Measurements from ENCODE around the gene ATXN7L3.
"Not testable (repeated sequence)": the region's sequence is repeated elsewhere in the genome, so short reads cannot be mapped to it uniquely, and the experiment has no call there.

Gene ATXN7L3

DNA sequence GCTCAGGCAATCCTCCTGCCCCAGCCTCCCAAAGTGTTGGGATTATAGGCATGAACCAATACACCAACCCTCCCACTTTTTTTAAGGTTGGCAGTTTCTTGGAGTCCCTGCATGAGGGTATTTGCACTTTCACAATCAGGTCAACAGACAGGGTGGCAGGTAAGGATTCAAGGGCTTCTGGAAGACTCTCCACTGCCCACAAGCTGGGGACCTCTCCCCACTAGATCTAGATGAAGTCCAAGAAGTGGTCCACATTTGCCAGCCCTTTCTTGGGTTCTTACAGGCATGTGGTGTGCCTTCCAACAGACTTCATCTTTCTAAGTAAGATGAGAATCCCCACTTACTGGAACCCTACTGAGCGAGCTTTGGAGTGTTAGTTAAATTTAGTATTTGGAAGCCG lies 25.3 kb downstream of the ATXN7L3 start:
- no peak for DNase-seq (ENCODE audit: low read depth, low spot score)

DNA sequence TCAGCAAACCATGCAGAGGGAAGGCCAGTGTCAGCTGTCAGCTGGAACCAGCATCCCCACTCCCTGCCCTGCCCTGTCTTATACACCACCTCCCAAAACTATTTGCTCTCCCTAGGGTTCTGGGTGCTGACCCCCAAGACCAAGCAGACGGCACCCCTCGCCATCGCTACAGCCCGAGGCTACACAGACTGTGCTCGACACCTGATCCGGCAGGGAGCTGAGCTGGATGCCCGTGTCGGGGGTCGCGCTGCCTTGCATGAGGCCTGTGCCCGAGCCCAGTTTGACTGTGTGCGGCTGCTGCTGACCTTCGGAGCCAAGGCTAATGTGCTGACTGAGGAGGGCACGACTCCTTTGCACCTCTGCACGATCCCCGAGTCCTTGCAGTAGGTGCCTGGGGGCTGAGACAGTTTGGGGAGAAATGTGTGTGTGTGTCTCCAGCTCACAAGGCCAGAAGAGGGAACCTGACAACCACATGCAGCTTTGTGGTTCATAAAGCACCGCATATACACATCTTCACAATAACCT lies 27.7 kb downstream of the ATXN7L3 start:
- no peak for DNase-seq (ENCODE audit: low read depth, low spot score)

DNA sequence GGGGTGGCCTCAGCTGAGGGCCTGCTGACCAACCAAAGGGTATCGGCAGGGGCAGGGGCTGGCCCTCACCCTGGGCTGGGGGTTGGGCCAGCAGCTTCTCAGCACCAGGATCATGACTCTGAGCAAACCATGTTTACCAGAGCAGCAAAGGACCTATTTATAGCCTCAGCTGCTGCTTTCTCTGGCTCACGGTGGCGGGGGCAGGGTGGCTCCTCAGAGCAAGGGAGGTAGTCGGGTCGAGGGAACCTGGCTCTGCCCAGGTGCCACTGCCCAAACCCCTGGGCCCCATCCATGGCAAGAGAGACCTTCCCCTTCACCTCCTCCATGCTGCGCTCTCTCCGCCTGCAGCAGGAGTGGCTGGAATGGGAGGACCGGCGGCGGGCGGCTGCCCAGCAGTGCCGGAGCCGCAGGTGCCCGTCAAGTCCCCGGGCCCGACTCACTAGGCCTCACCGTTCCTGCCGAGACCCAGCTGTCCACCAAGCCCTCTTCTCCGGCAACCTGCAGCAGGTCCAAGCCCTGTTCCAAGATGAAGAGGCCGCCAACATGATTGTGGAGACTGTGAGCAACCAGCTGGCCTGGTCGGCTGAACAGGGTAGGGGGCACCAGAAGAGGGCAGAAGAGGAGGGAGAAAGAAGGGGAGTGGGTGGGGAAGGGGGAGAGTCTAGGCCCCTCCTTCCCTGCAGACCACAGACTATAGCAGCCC lies 29.0 kb downstream of the ATXN7L3 start, which contains the start of gene ASB16:
Gene ASB16 (plus strand): TSS at position 206 of the 703 bp plus-strand sequence. CDS start 86 bp downstream, at position 292.
- DNase-seq (ENCODE audit: low read depth, low spot score): no peak

DNA sequence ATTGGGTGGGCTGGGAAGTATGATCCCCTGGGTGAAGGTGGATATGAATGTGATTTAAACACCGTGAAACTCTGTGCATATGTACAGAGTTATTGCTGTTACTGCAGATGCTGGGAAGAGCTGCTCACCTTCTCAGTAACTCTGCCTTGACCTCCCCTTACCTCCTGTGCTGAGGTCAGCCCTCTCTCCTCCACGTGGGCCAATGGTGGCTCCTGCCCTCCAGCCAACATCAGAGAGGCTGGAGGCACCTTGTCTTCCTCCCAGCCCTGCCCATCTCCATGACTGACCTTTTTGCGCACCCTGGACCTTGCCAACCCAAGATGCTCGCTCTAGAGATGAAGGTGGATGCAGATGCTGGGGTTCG lies 29.6 kb downstream of the ATXN7L3 start:
- no peak for DNase-seq (ENCODE audit: low read depth, low spot score)

DNA sequence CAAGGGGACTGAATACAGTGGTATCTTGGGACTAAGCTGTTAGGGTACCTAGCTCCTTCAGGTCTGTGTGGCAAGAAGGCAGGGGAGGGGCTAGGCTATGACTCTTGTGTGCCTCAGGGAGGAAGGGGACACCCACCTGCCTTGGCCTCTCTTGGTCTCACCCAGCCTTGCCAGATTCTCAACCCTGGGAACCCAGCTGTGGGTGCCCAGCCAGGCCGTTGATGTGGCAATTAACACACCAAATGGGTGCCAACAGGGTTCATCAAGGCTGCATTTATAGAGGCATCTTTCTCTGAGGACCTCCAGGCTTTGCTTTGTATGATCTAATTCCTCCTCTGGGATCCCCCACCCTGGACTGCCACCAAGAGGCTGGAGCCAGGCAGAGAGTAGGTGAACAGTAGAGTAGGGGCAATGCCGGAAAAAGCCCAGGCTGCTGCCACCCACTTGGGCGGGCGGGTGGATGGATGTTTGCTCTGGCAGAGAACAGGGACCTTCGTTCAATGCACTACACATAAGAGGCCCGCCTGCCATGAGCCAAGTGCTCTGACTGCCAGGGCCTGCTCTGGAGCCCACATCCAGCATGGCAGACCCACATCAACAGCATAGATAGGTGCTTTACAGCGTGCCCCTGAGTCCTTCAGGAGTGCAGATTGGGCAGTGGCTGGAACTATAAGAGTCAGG lies 32.4 kb downstream of the ATXN7L3 start:
- no peak for DNase-seq (ENCODE audit: low read depth, low spot score)

DNA sequence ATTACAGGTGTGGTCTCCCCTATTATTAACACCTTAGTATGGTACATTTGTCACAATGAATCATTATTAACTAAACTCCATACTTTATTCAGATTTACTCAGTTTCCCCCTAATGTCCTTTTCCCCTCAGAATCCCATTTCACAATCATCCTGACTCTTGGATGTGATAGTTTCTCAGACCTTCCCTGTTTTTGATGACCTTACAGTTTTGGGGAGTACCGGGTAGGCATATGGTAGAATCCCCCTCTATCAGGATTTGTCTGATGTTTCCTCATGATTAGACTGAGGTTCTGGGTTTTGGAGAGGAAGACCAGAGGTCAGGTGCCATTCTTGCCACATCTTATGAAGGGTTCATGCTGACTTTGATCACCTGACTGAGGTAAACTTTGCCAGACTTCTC lies 35.2 kb downstream of the ATXN7L3 start:
- DNase-seq (ENCODE audit: low read depth, low spot score): no peak

DNA sequence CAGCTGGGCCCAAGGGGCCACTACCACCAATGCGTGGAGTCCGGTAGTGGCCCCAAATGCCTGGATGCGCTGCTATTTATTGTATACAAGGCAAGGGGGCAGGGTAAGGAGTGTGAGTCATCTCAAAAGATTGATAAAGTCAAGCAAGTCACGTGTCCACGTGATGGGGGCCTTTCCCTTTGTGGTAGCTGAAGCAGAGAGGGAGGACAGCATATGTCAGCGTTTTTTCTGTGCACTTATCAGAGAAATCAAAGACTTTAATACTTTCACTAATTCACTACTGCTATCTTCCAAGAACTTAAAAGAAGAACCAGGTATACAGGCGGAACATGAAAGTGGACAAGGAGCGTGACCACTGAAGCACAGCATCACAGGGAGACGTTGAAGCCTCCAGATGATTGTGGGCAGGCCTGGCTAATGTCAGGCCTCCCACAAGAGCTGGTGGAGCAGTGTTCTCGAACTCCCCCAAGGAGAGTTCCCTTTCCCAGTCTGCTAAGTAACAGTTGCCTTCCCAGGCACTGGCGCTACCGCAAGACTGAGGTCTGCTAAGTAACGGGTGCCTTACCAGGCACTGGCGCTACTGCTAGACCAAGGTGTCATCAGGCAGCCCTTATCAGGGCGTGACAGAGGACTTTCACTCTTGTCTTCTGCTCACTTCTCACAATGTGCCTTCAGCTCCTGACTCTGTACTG lies 40.0 kb downstream of the ATXN7L3 start:
- no peak for DNase-seq (ENCODE audit: low read depth, low spot score)

DNA sequence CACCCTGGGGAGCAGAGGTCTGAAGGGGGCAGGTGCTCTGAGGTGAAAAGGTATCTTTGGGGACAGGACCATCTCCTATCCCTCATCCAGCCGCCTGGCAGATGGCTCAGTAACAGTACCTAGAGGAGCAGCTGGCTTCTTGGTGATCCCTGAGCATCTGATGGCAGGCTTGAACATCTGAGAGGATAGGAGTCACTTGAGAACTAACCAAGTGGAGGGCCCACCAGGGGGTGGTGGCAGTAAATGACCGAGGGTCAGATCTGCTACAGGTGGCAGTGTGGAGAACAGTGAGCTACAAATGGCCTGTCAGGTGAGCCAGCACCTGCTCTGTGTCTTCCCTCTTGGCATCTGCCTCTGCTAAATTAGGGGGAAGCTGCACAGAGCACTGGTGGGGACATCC lies 44.2 kb downstream of the ATXN7L3 start:
- DNase-seq (ENCODE audit: low read depth, low spot score): no peak

DNA sequence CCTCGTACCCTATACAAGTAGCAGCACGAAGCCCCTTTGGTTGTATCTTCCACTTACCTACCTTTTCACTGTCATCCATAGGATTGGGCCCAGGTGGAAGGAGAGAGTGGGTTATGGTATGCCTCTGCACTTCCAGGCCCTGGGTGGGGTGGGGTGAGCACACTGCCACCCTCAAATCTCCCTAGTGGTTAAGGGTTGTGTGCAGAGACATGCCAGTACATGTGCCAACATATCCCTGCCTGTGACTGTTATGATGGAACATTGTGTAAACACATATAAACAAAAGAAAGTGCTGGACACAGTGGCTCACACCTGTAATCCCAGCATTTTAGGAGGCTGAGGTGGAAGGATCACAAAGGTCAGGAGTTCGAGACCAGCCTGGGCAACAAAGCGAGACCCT lies 46.8 kb downstream of the ATXN7L3 start:
- no peak for DNase-seq (ENCODE audit: low read depth, low spot score)

DNA sequence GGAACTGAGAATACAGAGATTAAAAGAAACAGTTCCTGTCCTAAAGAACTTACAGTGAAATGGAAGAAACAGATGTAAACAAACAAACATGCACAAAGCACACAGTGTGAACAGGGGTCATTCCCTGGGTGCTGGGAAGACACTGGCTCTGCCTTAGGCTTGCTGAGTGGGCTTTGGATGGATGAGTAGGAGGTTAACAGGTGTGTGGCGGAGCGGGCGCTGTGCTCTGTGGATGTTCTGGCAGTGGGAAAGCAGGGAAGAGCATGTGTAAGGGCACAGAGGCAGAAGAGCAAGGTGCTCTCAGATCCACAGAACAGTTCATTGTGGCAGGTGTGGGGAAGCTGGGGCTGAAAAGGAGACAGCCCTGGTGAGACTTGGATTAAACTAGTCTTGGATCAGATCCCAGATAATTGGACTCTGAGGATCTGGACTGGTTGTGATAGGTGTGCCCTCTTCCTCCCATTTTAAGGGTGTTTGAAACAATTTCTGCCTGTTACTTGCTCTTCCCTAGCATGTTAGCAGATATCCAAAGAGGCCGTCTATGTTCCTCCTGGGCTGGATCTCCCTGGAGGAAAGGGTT lies 49.8 kb downstream of the ATXN7L3 start:
- no peak for DNase-seq (ENCODE audit: low read depth, low spot score)

DNA sequence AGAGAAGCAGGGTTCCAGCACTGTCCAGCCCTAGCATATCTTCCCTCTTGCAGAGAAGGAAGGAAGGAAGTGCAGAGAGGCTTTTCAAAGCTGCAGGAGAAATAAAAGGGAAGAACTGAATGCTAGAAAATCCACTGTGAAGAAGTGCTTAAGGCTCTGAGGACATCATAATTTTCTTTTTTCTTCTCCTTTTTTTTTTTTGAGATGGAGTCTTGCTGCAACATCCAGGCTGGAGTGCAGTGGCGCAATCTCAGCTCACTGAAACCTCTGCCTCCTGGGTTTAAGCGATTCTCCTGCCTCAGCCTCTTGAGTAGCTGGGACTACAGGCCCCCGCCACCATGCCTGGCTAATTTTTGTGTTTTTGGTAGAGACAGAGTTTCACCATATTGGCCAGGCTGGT lies 50.6 kb downstream of the ATXN7L3 start:
- not testable (repeated sequence) for DNase-seq (ENCODE audit: low read depth, low spot score)

DNA sequence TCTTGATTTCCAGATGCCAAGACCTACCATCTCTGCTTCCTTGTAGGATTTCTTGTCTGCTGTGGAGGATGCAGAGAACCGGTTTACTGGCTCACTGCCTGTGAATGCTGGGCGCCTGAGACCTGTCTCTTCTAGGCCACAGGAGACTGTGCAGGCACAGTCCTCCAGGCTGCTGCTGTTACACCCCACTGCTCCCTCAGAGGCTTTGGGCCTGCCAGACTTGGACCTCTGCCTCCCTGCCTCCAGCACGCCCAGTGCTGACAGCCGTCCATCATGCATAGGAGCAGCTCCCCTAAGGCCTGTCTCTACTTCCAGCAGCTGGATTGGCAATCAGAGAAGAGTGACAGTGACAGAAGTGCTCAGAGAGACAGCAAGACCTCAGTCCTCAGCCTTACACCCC lies 51.9 kb downstream of the ATXN7L3 start:
- DNase-seq (ENCODE audit: low read depth, low spot score): no peak

DNA sequence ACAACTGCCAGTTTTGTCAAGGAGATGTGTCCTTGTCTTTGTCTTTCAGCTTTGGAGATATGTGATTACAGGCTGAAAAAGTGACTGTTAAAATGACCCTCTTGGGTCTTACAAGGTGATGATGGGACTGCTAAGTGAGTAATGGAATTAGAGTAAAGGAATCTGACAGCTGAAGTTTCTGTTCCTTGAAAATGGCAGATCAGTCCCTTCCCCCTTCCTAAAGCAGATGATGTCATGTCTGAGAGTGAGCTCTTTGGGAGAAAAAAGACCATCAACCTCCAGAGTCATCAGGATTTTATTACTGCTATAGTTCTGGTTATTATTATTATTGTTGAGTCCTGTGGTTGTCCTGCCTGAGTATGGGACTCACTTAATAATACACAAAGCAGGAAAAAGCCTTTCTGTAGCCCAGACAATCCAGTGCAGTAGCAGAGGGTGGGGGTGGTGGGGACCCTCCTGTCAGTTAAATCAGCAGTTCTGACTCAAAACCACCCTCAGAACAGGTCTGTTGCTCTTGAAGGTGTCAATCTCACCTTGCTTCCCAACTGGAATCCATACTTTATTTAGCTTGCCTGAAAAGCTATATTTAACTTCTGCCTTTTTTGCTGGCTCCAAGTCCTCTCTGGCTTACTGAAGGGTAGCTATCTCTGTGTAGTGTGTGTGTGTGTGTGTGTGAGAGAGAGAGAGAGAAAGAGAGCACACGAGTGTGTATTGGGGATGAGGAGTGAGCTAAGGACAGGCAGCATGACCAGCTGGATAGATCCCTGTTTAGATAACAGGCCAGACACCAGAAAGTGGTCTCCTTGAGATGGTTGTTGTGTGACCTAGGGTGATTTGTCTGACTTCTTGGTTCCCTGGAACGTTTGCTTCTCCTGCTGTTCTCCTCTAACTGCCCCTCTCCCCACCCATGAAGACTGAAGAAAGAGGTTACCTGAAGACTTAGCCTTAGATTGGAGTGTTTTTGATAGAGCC lies 53.0 kb downstream of the ATXN7L3 start:
- DNase-seq (ENCODE audit: low read depth, low spot score): no peak

DNA sequence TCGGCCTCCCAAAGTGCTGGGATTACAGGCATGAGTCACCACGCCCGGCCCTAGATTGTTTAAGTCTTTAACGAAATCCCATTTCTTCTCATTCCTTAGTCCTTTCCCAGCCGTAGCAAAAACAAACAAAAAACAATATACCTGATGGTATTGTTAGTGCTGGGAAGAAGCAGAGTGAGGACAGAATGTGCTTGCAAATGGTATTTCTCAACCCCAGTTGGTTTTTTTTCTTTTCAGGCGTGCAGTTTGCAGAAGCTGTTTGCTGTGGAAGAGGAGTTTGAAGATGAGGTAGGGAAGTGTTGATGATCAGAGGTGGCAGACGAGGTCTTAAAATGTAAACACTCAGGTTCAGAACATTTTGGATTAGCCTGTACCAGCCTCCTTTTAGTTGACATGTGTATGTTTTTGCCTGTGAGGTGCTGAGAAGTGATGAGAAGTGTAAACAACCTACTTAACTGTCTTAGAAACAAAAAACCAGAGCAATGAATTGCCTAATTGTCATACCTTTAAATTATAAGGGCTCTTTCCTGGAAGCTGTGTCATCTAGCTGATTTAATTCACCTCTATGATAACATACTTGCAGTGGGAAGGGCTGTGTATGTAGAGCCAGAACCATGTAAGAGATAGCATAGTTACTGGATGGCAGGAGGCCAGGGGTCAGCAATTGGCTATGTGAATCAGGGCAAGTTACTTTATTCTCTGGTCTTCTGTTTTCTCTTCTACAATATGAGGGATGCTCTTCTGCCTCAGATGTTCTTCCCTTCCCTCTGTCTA lies 54.5 kb downstream of the ATXN7L3 start:
- DNase-seq (ENCODE audit: low read depth, low spot score): no peak

DNA sequence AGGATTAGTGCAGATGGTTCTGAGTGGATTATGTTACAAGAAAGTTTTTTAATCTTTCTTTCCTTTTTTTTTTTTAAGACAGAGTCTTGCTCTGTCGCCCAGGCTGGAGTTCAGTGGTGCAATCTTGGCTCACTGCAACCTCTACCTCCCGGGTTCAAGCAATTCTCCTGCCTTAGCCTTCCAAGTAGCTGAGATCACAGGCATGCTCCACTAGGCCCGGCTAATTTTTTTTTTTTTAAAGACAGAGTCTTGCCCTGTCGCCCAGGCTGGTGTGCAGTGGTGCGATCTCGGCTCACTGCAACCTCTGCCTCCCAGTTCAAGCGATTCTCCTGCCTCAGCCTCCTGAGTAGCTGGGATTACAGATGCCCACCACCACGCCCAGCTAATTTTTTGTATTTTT lies 55.8 kb downstream of the ATXN7L3 start:
- not testable (repeated sequence) for DNase-seq (ENCODE audit: low read depth, low spot score)
